Neuronal stem cell (in vitro differentiated cells): ENCODE results near the gene DMAC2.
"Not testable (repeated sequence)": the region's sequence is repeated elsewhere in the genome, so short reads cannot be mapped to it uniquely, and the experiment has no call there.

Experiments used
- DNase-seq: peaks from one replicate; pipeline ENCODE4 v3.0.0-alpha.2; 2013; ENCODE audit warnings: low spot score
- H2AFZ ChIP-seq: one replicate; pipeline ENCODE4 v1.6.1; 2013; ENCODE audit warnings: mild to moderate bottlenecking, low read length, inconsistent platforms
- H2AK5ac ChIP-seq: 2 replicates; pipeline ENCODE4 v1.6.1; 2013; ENCODE audit warnings: low read depth, mild to moderate bottlenecking, inconsistent platforms, low read length, moderate library complexity, mixed read lengths
- H2BK120ac ChIP-seq: 2 replicates; pipeline ENCODE4 v1.6.1; 2013; ENCODE audit warnings: low read depth, mild to moderate bottlenecking, inconsistent platforms, low read length, moderate library complexity, mixed read lengths
- H2BK12ac ChIP-seq: one replicate; pipeline ENCODE4 v1.6.1; 2013; ENCODE audit warnings: low read length, inconsistent platforms
- H2BK15ac ChIP-seq: 2 replicates; pipeline ENCODE4 v1.6.1; 2013; ENCODE audit warnings: mild to moderate bottlenecking, low read length, inconsistent platforms, mixed read lengths
- H2BK5ac ChIP-seq: one replicate; pipeline ENCODE4 v1.6.1; 2013; ENCODE audit warnings: inconsistent platforms, mild to moderate bottlenecking, low read length, moderate library complexity
- H3K14ac ChIP-seq: one replicate; pipeline ENCODE4 v1.6.1; 2013; ENCODE audit warnings: low read length, inconsistent platforms
- H3K18ac ChIP-seq: 2 replicates; pipeline ENCODE4 v1.6.1; 2013; ENCODE audit warnings: low read length, inconsistent platforms
- H3K23ac ChIP-seq: 2 replicates; pipeline ENCODE4 v1.6.1; 2013; ENCODE audit warnings: low read depth, mild to moderate bottlenecking, mixed read lengths, low read length, inconsistent platforms; ENCODE audit not compliant: poor library complexity
- H3K27ac ChIP-seq: replicated peaks from 3 replicates; pipeline ENCODE4 v1.5.1; 2013; ENCODE audit warnings: low read length, inconsistent platforms
- H3K27me3 ChIP-seq, 3 experiments: 2 replicates each; pipeline ENCODE4 v1.6.1; 2013; ENCODE audit warnings: low read length in 3 of 3, mild to moderate bottlenecking in 2 of 3, inconsistent platforms in 1 of 3, low read depth in 1 of 3, mixed read lengths in 1 of 3, moderate library complexity in 1 of 3; ENCODE audit not compliant: control insufficient read depth in 3 of 3, insufficient read depth in 3 of 3
- H3K36me3 ChIP-seq, 2 donors: replicated peaks in 1 of 2; 2 replicates each; pipeline ENCODE4 v1.6.1; 2013; ENCODE audit warnings: low read length in 2 of 2; ENCODE audit not compliant: control insufficient read depth in 2 of 2, insufficient read depth in 2 of 2
- H3K4ac ChIP-seq: 2 replicates; pipeline ENCODE4 v1.6.1; 2013; ENCODE audit warnings: inconsistent platforms, mild to moderate bottlenecking, low read length, moderate library complexity
- H3K4me1 ChIP-seq, 2 donors: 1 replicate in 1 of 2; 2 replicates in 1 of 2; pipeline ENCODE4 v1.6.1; 2013; ENCODE audit warnings: low read length in 2 of 2, low read depth in 1 of 2; ENCODE audit not compliant: control insufficient read depth in 2 of 2, insufficient read depth in 1 of 2
- H3K4me2 ChIP-seq: one replicate; pipeline ENCODE4 v1.6.1; 2013; ENCODE audit warnings: mild to moderate bottlenecking, low read length, inconsistent platforms; ENCODE audit not compliant: insufficient read depth, poor library complexity, severe bottlenecking
- H3K4me3 ChIP-seq, 2 donors: 2 replicates each; pipeline ENCODE4 v1.5.1; 2013; ENCODE audit warnings: low read length in 2 of 2, mild to moderate bottlenecking in 2 of 2, inconsistent platforms in 1 of 2, moderate library complexity in 1 of 2
- H3K79me1 ChIP-seq: one replicate; pipeline ENCODE4 v1.6.1; 2013; ENCODE audit warnings: low read depth, mild to moderate bottlenecking, inconsistent platforms, low read length, moderate library complexity
- H3K9ac ChIP-seq: one replicate; pipeline ENCODE4 v1.6.1; 2013; ENCODE audit warnings: mild to moderate bottlenecking, low read depth, low read length, inconsistent platforms; ENCODE audit not compliant: poor library complexity
- H3K9me3 ChIP-seq, 2 donors: replicated peaks in 1 of 2; 2 replicates each; pipeline versions ENCODE3 to v1.6.1; 2013; ENCODE audit warnings: low read length in 2 of 2, mild to moderate bottlenecking in 2 of 2, inconsistent platforms in 1 of 2, low read depth in 1 of 2, mixed read lengths in 1 of 2, moderate library complexity in 1 of 2; ENCODE audit not compliant: control insufficient read depth in 2 of 2, insufficient read depth in 1 of 2
- H4K8ac ChIP-seq: one replicate; pipeline ENCODE4 v1.6.1; 2013; ENCODE audit warnings: low read depth, mild to moderate bottlenecking, inconsistent platforms, low read length, moderate library complexity
- H4K91ac ChIP-seq: one replicate; pipeline ENCODE4 v1.6.1; 2013; ENCODE audit warnings: low read length, low read depth, mild to moderate bottlenecking, inconsistent platforms; ENCODE audit not compliant: poor library complexity
- WGBS, 2 donors: extraction: QIAGEN DNeasy Blood & Tissue Kit; methylation state at CpG; one replicate each; pipeline ENCODE4 v1.1.7; 2013; ENCODE audit warnings: missing lambda C conversion rate in 2 of 2, mixed read lengths in 1 of 2; ENCODE audit not compliant: insufficient read length in 2 of 2, insufficient replicate concordance in 1 of 2; ENCODE audit errors: extremely low coverage in 2 of 2; 5-methylcytosine and 5-hydroxymethylcytosine counted together

The DMAC2 gene

GRCh38 chr19:41391618-41392017, 48.1 kb downstream of the DMAC2 start:
- Histone ChIP-seq H4K8ac (peak overlapping the region; percentile 92), H2BK5ac (no peak overlapping the region), H2AFZ (no peak overlapping the region), H2BK12ac (no peak overlapping the region), H3K18ac (no peak overlapping the region), H3K9ac (no peak overlapping the region), H4K91ac (no peak overlapping the region), H2BK15ac (no peak overlapping the region), H3K4me3 (no peak overlapping the region), H3K9me3 (no peaks in the 10 kb centered on the region), H3K79me1 (peaks cover 4% of the 10 kb centered on the region), H3K36me3 (peaks cover 16 to 43% of the 10 kb centered on the region in 2 donors), H3K14ac (no peak overlapping the region), H3K4me1 (no peaks in the 10 kb centered on the region), H3K4me2 (no peak overlapping the region), H3K23ac (no peak overlapping the region), H3K27me3 (no peaks in the 10 kb centered on the region), H3K27ac (no peak overlapping the region), H2AK5ac (no peak overlapping the region), H2BK120ac (no peak overlapping the region), H3K4ac (no peak overlapping the region)
- no peak for DNase-seq
- WGBS, 2 donors, result no CpG with 5 or more reads among the region's 11 CpGs

- H3K4me3 ChIP-seq, result no peak overlapping the region
- DNase-seq, result no peak
- H2BK120ac ChIP-seq, result no peak overlapping the region
- H3K27ac ChIP-seq, result no peak overlapping the region
- H2BK15ac ChIP-seq, result no peak overlapping the region
- no peaks in the 10 kb centered on the region for H3K27me3 ChIP-seq
- H3K18ac ChIP-seq, result no peak overlapping the region
- no peaks in the 10 kb centered on the region for H3K9me3 ChIP-seq
- H4K91ac ChIP-seq, result no peak overlapping the region
- no CpG with 5 or more reads among the region's 13 CpGs for WGBS, 2 donors
- H3K36me3 ChIP-seq, result peaks cover 15 to 62% of the 10 kb centered on the region in 2 donors
- H4K8ac ChIP-seq, result no peak overlapping the region
- H3K79me1 ChIP-seq, result peaks cover 4% of the 10 kb centered on the region
- no peaks in the 10 kb centered on the region for H3K4me1 ChIP-seq
- no peak overlapping the region for H3K9ac ChIP-seq
- no peak overlapping the region for H3K4ac ChIP-seq
- no peak overlapping the region for H3K14ac ChIP-seq
- H3K4me2 ChIP-seq, result no peak overlapping the region
- no peak overlapping the region for H2AK5ac ChIP-seq
- no peak overlapping the region for H2BK12ac ChIP-seq
- no peak overlapping the region for H3K23ac ChIP-seq
- no peak overlapping the region for H2AFZ ChIP-seq
- H2BK5ac ChIP-seq, result no peak overlapping the region
Measured at GRCh38 chr19:41386442-41386841, 53.3 kb downstream of the DMAC2 start.

- Histone ChIP-seq H2BK12ac (no peak overlapping the region), H3K4ac (no peak overlapping the region), H2AFZ (no peak overlapping the region), H3K9ac (no peak overlapping the region), H3K23ac (no peak overlapping the region), H3K18ac (no peak overlapping the region), H3K4me3 (no peak overlapping the region), H4K91ac (no peak overlapping the region), H3K27me3 (no peaks in the 10 kb centered on the region), H2AK5ac (no peak overlapping the region), H2BK5ac (no peak overlapping the region), H4K8ac (no peak overlapping the region), H3K27ac (no peak overlapping the region), H3K9me3 (no peaks in the 10 kb centered on the region), H3K14ac (no peak overlapping the region), H2BK15ac (no peak overlapping the region), H3K79me1 (no peaks in the 10 kb centered on the region), H3K4me1 (no peaks in the 10 kb centered on the region), H3K36me3 (peaks cover 3 to 48% of the 10 kb centered on the region in 2 donors), H2BK120ac (no peak overlapping the region), H3K4me2 (no peak overlapping the region)
- no CpG with 5 or more reads among the region's 5 CpGs for WGBS, 2 donors
- DNase-seq, result no peak
Measured at GRCh38 chr19:41384351-41384750, 55.4 kb downstream of the DMAC2 start.

GRCh38 chr19:41381536-41381935, 58.2 kb downstream of the DMAC2 start:
- not testable (repeated sequence) for H3K4me3 ChIP-seq, H2AK5ac ChIP-seq, H2AFZ ChIP-seq, H3K27me3 ChIP-seq, H3K18ac ChIP-seq, H3K4ac ChIP-seq, H3K14ac ChIP-seq, H3K4me1 ChIP-seq, H4K91ac ChIP-seq, H2BK15ac ChIP-seq, H3K9me3 ChIP-seq, H3K4me2 ChIP-seq, H4K8ac ChIP-seq, H2BK5ac ChIP-seq, H2BK120ac ChIP-seq, H3K9ac ChIP-seq, H3K23ac ChIP-seq, H3K27ac ChIP-seq, H3K79me1 ChIP-seq, DNase-seq, H2BK12ac ChIP-seq
- no CpG with 5 or more reads among the region's 8 CpGs for WGBS, 2 donors
- peaks cover 3 to 36% of the 10 kb centered on the region in 2 donors for H3K36me3 ChIP-seq
